HG02623 (cell line): ENCODE measurements around the gene LRBA.
"Not testable (repeated sequence)": the region's sequence is repeated elsewhere in the genome, so short reads cannot be mapped to it uniquely, and the experiment has no call there.

Experiments used
- ATAC-seq: cut with Tn5 transposase; IDR thresholded peaks from one replicate; pipeline ENCODE4 v1.9.1; 2021; ENCODE audit warnings: moderate library complexity; ENCODE audit not compliant: unreplicated experiment

LRBA gene

DNA sequence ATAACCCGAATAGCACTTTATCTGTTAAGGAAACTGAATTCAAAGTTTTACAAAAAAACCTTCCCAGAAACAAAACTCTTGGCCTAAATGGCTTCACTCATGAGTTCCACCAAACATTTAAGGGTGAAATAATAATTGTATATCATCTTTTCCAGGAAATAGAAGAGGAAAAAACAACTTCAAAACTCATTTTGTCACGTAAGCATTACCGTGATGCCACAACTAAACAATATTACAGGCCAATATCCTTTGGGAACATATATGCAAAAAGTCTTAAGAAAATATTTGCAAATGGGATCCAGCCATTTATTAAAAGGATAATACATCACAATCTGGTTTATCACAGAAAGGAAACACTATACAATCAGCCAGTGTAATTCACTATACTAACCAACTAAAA lies 563.2 kb downstream of the LRBA start:
- no peak for ATAC-seq

DNA sequence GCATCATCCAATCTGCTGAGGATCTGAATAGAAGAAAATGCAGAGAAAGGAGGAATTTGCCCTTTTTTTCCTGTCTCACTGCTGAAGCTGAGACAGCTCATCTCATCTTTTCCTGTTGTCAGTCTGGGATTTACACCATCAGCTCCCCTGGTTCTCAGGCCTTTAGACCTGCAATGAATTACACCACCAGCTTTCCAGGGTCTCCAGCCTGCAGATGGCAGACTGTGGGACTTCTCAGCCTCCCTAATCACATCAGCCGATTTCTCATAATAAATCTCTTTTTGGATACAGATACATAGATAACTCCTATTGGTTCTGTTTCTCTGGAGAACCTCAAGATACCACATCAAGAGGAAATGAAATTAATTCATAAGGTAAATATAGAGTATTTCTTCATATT lies 567.7 kb downstream of the LRBA start:
- no peak for ATAC-seq

DNA sequence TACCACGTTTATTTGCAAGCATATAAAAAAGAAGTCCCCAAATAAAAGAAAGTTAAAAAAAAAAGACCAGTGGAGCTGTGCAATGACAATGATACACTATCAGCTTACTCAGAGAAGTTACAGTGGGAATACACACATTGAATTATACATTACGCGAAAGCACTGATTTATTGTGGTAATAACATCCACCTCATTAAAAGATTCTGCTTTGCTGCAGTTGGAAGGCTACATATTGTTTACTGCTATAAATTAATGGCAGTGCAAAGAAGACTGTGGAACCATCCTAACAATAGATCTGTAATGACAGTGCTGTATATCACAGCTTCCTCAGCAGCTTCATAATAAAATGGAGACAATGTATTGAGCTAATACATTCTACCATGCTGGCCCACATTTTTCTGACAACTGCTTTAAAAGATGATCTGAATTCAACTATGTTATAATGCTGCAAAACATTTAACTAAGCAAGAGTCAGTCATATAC lies 575.6 kb downstream of the LRBA start:
- no peak for ATAC-seq

DNA sequence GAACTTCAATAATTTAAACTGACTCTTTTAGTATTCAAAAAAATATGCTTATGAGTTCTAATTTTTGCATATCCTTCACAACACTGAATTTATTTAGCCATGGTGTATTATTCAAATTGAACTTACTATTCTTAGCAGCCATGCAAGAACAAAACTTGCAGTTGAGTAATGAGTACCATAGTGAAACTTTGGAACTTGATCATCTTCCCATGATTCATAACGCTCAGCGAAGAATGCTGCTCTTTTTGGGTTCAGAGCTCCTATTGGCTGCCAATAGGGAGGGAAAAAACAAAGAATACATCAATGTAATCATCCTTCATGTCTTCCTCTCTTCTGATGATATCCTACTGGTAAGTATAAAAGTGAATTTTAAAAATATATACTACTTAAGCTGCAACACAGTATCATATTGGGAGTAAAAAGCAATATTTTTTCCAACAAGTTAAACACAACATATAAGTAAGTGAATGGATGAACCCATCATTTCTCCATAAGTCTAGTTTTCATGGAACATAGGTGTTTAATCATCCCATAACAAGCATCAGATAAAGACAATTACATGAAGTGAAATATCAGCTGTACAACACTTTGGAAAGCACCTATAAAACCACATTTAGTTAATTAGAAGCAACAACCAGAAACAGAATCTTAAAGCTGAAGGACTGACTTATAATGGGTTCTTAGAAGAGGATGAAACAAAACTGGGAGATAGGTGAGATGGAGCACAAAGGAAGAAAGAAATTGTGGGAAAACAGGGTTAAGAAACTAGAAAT lies 578.3 kb downstream of the LRBA start:
- no peak for ATAC-seq

DNA sequence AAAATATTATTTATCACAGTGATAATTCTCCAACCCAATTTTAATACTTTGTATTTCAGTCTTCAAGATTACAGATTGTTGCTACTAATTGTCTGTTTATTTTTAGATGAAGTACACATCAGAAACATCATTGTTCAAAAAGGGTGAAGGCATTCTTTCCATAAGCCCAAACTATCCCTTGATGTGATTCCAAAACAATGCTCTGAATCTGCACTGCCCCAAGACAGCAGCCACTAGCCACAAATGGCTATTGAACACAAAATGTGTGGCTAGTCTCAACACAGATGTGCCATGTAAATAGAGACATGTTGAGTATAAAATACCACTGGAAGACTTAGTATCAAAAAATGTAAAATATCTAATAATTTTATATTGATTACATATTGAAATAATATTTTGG lies 583.9 kb downstream of the LRBA start:
- no peak for ATAC-seq

DNA sequence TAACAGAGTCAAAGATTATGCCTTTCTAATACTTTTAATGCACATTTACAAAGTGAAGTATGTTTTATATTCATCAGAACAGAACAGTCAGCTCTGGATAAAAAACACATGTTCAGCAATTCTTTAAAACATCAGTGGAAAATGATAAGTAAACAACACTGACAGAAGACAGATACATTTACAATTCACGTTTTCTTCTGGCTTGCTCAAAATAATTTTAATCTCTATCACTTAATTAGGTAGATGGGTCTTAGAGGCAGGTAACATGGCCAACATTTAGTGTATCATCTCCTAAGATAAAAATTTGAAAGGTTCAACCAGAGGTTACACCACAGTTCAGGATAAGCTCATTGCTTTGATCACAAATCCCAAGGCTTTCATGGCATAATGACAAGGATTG lies 589.9 kb downstream of the LRBA start:
- no peak for ATAC-seq

DNA sequence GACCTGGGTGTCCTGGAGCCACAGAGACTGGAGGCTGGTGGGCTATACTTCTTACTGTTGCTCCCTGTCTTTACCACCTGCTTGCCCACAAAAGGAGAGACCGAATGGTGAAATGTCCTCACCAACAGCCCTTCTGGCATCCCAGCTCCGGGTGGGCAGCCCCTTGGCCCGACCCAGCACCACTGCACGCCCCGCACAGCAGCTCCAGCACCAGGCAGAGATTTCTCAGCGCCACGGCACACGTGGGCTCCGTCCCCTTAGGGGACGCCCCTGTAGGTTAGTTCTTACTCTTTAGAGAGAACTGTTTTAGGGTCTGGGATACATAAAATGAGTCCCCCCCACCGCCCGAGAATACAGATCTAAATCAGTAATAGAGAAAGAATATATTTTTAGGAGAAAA lies 591.6 kb downstream of the LRBA start:
- ATAC-seq = no peak

DNA sequence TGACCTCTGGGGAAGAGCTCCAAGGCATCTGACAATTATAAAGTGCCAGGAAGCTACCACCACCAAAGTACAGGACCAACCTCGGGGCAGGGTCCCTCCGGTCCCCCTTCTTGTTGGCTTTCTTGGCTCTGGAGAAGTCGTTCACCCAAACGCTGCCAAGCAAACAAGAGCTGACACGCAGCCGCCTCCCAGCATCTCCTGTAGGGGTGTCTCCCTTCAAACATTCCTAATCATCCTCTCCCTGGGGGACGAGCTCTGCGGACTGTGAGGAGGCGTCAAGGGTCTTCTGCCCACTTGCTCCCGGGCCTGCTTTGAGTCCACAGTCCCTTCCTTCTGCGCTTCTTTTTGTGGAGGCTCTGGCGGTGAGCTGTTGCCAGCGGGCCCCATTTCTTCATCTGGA lies 592.0 kb downstream of the LRBA start:
- ATAC-seq = no peak

DNA sequence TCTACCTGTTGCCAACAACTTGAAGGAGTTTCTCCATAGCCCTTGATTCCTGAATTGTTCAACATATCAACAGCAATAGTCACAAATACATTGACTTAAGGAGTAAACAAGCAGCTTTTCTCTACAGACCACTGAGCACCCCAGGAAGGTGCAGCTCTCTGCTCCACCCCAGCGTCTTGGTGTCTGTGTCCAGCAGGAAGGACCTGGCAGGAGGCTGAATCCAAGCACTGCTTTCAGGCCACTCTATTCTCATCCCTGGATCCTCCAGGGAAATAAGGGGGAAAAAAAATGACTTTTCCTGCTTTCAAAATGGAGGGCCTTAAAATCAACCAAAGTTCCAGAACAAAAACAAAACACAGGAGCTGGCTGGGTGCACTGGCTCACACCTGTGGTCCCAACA lies 593.5 kb downstream of the LRBA start:
- no peak for ATAC-seq

DNA sequence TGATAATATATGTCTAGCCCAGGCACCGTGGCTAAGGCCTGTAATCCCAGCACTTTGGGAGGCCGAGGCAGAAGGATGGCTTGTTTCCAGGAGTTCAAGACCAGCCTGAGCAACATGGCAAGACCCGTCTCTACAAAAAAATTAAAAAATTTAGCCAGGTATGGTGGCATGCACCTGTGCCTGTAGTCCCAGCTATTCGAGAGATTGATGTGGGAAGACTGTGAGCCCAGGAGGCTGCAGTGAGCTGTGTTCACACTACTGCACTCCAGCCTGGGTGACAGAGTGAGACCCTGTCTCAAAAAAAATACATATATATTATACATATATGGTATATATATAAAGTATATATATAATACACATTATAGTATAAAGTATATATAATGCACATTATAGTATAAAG lies 595.1 kb downstream of the LRBA start:
- ATAC-seq = no peak

DNA sequence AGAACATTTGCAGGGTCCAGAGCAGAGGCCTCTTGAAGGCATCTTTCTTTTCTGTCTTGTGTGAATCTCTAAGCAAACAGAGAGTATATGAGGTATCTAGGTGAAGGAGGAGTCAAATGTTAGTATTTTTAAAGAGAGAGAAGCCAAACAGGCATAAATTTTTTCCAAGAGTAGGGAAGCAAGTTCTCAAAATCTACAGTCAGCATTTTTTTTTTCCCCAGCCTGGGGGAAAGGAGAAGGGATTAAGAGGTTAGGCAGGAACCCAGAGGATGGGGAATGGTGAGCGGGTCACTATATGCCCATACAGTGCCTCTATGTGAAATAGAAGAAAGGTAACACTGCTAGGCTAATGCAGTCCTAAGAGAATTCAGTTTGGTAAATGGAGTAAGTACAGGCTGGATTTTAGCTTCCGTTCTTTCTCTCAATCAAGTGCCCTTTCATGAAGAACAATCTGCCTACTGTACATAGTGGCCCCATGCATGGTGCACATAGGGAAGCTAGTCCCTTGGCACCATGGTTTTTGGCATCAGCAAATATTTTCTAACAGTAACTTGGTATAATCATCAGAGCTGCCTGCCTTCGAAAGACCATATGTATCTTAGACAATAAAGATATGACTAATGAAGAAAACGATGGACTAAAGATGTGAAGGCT lies 596.2 kb downstream of the LRBA start:
- ATAC-seq = no peak

DNA sequence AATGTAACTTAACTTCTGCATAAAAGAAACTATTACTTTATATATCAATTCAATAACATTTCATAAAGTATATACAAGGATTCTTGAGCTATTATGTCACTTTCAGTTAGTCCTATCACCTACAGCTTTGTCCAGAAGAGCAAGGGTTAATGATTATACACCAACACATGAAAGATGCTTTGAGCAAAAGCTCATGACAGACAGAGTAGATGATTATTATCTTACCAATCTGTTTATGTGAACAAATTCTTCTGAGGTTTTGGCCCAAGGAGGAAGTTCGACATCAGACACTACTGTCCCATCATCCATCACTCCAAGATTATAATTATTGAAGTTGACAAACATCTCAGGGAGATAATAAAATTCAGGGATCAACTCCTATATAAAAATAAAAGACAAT lies 599.9 kb downstream of the LRBA start:
- ATAC-seq = no peak

DNA sequence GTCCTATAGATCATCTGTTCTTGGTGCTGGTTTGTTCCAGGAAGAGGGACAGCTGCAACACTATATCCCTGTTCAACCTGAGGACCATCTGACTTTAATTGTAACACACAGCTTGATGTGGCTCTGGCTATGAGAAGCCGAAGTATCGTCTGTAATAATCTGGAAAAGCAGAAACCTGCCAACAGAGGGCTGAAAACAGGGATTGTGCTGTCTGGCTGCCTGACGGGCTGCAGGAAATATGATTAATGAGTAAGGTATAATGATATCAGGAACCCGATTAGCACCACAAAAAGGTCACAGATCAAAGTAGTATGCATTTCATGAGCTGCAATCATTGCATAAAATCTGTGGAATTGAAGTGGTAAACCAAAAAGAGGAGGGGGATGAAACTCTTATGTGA lies 603.6 kb downstream of the LRBA start:
- no peak for ATAC-seq

DNA sequence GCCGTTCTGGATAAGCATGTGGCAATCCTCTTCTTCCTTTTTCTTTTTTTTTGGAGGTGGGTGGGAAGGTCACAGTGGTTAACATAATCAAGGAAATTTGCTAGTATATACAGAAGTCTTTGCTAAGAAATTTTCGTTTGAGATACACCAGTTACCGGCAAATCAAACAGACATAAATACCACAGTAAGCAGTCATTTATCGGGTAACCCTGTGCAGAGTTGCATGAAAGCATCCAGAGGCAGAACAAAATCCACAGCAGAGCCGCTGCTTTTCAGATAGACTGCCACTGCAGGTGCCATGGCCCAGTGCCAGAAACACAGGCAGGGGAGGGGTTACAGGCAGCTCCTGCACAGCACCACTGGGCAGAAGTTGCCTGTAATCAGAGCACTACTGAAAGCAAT lies 612.2 kb downstream of the LRBA start:
- peak; percentile 87 for ATAC-seq

DNA sequence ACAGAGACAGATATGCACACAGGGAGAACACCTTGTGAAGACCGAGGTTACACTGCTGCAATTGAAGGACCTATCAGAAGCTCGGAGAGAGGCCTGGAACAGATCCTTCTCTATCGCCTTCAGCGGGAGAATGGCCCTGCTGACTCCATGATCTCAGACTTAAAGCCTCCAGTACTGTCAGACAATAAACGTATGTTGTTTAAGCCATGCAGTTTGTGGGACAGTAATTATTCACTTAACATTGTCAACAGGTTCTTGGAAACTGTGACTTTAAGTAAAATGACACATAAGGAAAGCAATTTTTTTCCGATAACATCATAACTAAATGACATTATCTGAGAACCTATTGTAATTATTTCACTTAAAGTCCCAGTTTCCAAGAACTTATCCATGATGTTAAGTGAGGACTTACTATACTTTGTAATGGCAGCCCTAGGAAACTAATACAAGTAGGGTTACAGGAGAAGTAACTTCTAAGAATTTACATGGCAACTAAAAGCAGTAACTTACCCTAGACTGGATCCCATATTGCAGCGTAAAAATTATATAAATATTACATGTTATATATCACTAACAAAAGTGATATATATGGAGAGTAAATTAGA lies 613.9 kb downstream of the LRBA start:
- ATAC-seq = no peak

DNA sequence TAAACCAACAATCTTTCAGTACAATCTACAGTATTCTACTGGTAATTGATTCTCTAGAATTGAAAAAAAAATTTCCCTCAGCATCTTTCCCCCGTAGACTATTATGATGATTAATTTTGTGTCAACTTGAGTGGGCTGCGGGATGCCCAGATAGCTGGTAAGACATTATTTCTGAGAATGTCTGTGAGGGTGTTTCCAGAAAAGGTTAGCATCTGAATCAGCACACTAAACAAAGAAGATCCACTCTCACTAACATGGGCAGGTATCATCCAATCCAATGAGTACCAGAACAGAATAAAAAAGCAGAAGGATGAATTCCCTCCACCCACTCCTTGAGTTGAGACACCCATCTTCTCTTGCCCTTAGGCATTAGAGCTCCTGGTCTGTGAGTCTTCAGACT lies 619.2 kb downstream of the LRBA start:
- no peak for ATAC-seq

DNA sequence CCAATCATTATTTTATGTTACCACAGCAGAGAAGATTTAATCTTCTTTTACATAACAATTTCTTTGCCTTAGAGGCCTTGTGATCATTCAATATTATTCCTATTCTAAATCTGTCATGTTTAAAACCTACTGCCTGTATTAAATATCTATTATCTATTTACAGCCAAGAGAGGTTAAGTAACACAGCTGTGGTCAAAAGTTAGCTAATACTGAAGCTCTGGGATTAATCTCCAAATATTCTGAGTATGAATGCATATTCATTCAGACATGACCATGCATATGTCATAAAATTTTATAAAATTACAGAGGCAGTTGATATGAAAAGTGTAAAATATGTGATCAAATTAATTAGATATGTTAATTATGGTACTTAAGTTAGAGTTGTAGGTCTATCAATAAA lies 621.0 kb downstream of the LRBA start:
- ATAC-seq = no peak

DNA sequence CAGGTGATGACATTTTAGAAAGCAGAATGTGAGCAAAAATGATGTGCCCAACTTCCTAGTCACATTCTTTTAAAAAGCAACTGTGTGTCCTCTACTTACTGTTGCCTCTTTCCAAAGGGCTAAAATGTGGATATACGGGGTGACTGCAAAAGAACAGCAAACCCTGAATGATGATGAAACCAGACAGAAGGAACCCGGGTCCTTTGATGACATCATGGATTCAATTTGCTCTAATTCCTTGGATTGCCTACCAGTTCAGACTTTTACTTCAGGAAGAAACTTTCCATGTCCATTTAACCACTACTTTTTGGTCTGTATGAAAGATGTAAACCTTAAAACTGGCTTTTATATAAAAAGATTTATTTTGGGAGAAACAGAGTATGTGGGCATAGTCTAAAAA lies 624.0 kb downstream of the LRBA start:
- ATAC-seq = no peak

DNA sequence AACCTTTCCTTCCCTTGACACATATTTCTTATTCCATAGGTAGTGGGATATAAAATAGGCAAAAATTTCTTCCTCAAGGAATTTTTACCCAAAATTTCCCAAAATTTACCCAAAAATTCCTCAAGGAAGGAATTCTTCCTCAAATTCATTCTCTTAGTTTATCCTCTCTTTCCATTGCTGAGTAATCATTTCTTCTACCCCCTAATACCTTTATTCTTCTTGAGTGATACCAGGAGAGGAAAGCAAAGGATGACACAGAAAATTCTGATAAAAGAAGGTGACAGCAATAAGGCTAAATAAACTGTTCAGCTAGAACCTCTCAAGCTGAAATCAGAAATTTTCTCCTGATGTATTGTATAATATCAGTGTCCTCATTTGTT lies 624.6 kb downstream of the LRBA start:
- ATAC-seq = no peak

DNA sequence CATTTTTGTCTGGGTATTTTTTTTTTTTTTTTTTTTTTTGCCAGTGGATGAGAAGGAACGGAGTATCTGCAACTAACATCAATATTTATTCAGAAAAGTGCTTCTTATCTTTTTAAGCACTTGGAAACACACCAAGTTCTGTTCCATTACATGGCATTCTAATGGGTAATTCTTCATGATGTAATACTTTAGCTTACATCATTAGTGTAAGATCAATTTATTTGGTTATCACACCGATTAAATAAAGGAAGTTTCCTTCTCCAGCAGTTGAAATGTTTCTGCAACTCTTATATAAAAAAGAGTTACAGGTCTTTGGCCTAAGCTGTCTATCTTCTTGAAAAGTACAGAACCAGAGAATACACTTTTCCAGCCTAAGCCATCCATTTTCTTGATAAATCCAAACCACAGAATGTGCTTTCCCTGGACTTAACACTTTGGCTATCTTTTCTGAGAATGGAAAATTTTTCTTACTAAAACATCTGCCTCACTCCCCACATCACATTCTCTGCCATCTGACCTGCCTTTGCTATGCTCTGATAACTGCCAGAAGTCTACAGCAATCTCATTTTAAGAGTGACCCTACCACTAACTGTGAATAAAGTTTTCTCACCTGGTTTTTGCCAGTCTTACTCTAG lies 625.1 kb downstream of the LRBA start:
- no peak for ATAC-seq

DNA sequence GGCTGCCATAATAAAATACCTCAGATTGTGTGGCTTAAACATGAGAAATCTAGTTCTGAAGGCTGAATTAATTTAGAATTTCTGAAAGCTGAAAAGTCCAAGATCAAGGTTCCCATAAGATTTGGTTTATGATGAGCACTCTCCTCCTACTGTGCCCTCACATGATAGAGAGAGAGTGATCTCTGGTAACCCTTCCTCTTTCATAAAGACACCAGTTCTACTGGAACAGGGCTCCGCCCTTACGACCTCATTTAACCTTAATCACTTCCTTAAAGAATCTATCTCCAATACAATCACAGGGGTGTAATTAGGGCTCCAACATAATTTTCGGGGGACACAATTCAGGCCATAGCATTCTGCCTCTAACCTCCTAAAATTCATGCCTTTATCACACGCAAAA lies 627.1 kb downstream of the LRBA start:
- ATAC-seq = no peak

DNA sequence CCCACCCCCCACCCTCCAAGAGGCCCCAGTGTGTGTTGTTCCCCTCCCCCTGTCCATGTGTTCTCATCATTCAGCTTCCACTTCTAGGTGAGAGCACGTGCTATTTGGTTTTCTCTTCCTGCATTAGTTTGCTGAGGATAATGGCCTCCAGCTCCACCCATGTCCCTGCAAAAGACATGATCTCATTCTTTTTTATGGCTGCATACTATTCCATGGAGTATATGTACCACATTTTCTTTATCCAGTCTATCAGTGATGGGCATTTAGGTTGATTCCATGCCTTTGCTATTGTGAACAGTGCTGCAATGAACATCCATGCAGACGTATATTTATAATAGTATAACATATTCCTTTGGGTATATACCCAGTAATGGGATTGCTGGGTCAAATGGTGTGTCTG lies 628.7 kb downstream of the LRBA start:
- ATAC-seq = not testable (repeated sequence)
